HG03342 (cell line): ENCODE results near the gene LSG1.
"Not testable (repeated sequence)": the region's sequence is repeated elsewhere in the genome, so short reads cannot be mapped to it uniquely, and the experiment has no call there.

Source experiments
- ATAC-seq: cut with Tn5 transposase; IDR thresholded peaks from one replicate; pipeline ENCODE4 v1.9.1; 2021; ENCODE audit warnings: mild to moderate bottlenecking, moderate library complexity; ENCODE audit not compliant: unreplicated experiment

The LSG1 gene

GRCh38 chr3:194619741-194620140 lies 52.2 kb downstream of the LSG1 start:
- no peak for ATAC-seq

- ATAC-seq, result no peak
Measured at GRCh38 chr3:194618858-194619608, 53.0 kb downstream of the LSG1 start.

- ATAC-seq, result no peak
Measured at GRCh38 chr3:194617827-194618226, 54.2 kb downstream of the LSG1 start.

- ATAC-seq, result no peak
Measured at GRCh38 chr3:194617143-194617671, 54.8 kb downstream of the LSG1 start.

- no peak for ATAC-seq
Measured at GRCh38 chr3:194615226-194615625, 56.8 kb downstream of the LSG1 start.

GRCh38 chr3:194612221-194612620 lies 59.8 kb downstream of the LSG1 start:
- no peak for ATAC-seq

- ATAC-seq, result no peak
Measured at GRCh38 chr3:194610689-194611088, 61.3 kb downstream of the LSG1 start.

- no peak for ATAC-seq
Measured at GRCh38 chr3:194609601-194610000, 62.4 kb downstream of the LSG1 start.

- no peak for ATAC-seq
Measured at GRCh38 chr3:194608981-194609380, 63.0 kb downstream of the LSG1 start.

- no peak for ATAC-seq
Measured at GRCh38 chr3:194607592-194608389, 64.2 kb downstream of the LSG1 start.

- ATAC-seq, result no peak
Measured at GRCh38 chr3:194606941-194607340, 65.0 kb downstream of the LSG1 start.

GRCh38 chr3:194606163-194606562 lies 65.8 kb downstream of the LSG1 start:
- no peak for ATAC-seq

GRCh38 chr3:194605314-194605713 lies 66.7 kb downstream of the LSG1 start:
- not testable (repeated sequence) for ATAC-seq

- ATAC-seq, result no peak
Measured at GRCh38 chr3:194604837-194605236, 67.2 kb downstream of the LSG1 start.

GRCh38 chr3:194604126-194604525 lies 67.9 kb downstream of the LSG1 start:
- no peak for ATAC-seq

- no peak for ATAC-seq
Measured at GRCh38 chr3:194602669-194603171, 69.3 kb downstream of the LSG1 start.

- ATAC-seq, result no peak
Measured at GRCh38 chr3:194598771-194599557, 73.0 kb downstream of the LSG1 start.

- ATAC-seq, result no peak
Measured at GRCh38 chr3:194596906-194597305, 75.1 kb downstream of the LSG1 start.

GRCh38 chr3:194592798-194593752 lies 78.9 kb downstream of the LSG1 start:
- ATAC-seq, result no peak
